Bronchial epithelial cell (primary cell): ENCODE measurements around the gene PFKFB3. TPM values are rescaled to one million over a fixed set of nuclear protein-coding genes. Genes with fewer than 3 reads are reported as not detected.
"Not testable (repeated sequence)": the region's sequence is repeated elsewhere in the genome, so short reads cannot be mapped to it uniquely, and the experiment has no call there.

Experiments used
- DNase-seq: peaks from one replicate; pipeline ENCODE4 v3.0.0-alpha.2; 2010; ENCODE audit warnings: low read depth
- FAIRE-seq: peaks from 2 replicates; lab custom pipeline; 2011; peaks lifted over from hg19 to GRCh38; lab: Jason Lieb, UNC
- H3K27me3 ChIP-seq: 2 replicates; pipeline ENCODE4 v1.5.1; 2011; ENCODE audit warnings: low read length; ENCODE audit not compliant: control insufficient read depth, insufficient read depth
- H3K36me3 ChIP-seq: 2 replicates; pipeline ENCODE4 v1.5.1; 2011; ENCODE audit warnings: low read length; ENCODE audit not compliant: control insufficient read depth, insufficient read depth
- H3K4me3 ChIP-seq: 2 replicates; pipeline ENCODE4 v1.5.1; 2011; ENCODE audit warnings: mild to moderate bottlenecking, low read depth, low read length, control low read depth
- total RNA-seq: library from RNA; depleted of rRNA; stranded (reverse); fragments of >200 nt; gene quantifications from 2 replicates; pipeline ENCODE4 v1.2.1, GENCODE V29; 2014
- TF ChIP-seq, protein P1 (sequence below): IDR thresholded peaks from 2 replicates; pipeline ENCODE4 v1.5.1; 2011; ENCODE audit warnings: mild to moderate bottlenecking, moderate library complexity, low read length, control low read depth, inconsistent platforms; ENCODE audit not compliant: insufficient read depth, severe bottlenecking

Gene PFKFB3
- total RNA-seq, 1 donor from 2014 or later = 18.7 TPM

DNA sequence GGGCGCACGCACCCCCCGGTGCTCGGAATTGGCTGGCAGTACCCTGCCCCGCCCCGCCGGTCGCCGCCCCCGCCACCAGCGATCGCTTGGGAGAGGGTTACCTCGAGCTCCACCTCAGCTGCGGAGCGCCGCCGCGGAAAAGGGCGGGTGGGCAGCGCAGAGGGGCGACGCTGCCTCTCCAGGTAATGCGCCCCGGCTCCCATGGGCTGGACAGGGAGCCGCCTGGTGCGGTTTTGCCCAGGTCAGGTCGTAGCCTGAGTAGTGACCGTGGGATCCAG is 1.3 kb downstream of the PFKFB3 start:
- FAIRE-seq = no peak
- peak overlapping the region; percentile 70 for H3K4me3 ChIP-seq
- H3K36me3 ChIP-seq = no peaks in the 10 kb centered on the region
- no peak for DNase-seq
- no peaks in the 10 kb centered on the region for H3K27me3 ChIP-seq
- TF ChIP-seq, protein P1, sequence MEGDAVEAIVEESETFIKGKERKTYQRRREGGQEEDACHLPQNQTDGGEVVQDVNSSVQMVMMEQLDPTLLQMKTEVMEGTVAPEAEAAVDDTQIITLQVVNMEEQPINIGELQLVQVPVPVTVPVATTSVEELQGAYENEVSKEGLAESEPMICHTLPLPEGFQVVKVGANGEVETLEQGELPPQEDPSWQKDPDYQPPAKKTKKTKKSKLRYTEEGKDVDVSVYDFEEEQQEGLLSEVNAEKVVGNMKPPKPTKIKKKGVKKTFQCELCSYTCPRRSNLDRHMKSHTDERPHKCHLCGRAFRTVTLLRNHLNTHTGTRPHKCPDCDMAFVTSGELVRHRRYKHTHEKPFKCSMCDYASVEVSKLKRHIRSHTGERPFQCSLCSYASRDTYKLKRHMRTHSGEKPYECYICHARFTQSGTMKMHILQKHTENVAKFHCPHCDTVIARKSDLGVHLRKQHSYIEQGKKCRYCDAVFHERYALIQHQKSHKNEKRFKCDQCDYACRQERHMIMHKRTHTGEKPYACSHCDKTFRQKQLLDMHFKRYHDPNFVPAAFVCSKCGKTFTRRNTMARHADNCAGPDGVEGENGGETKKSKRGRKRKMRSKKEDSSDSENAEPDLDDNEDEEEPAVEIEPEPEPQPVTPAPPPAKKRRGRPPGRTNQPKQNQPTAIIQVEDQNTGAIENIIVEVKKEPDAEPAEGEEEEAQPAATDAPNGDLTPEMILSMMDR = no peak

DNA sequence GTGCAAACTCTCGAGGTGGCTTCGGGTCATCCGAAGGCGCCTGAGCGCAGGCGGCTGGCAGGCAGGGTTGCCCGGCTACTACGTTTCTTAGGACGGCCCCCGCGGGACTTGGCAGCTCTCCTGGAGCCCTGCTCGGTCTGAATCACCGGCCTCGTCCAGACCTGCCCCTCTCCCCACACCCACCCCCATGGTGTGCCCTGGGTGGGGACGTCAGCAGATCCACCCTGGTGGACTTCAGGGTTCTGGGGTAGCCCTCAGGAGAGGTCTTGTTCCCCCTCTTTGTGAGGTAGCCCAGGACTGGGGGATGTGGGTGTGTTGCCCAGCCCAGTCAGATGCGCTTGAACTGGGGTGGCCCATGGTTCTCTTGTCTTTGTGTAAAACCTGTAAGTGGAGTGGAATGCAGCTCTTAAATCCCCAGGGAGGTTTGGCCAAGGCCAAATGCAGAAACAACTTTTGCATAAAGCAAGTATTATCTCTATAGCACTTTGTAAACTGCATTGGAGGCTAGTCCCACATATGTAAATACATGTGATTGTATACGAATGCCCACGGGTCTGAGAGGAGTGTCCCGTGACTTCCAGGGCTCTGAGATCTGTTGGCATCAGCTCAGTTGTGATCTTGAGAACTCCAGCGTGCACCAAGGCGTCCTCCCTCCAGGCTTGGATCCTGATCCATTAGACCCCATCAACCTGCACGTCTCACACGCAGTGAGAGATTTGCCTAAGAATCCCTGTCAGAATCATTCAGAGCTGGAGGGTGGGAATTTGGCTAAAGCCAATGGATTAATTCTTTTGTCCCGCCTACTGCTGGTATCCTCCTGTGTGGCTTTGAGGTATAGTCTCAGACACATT is 1.8 kb downstream of the PFKFB3 start:
- DNase-seq = peak; percentile 88
- TF ChIP-seq, protein P1 = no peak
- H3K4me3 ChIP-seq = peak overlapping the region; percentile 70
- FAIRE-seq = no peak
- no peaks in the 10 kb centered on the region for H3K36me3 ChIP-seq
- no peaks in the 10 kb centered on the region for H3K27me3 ChIP-seq

DNA sequence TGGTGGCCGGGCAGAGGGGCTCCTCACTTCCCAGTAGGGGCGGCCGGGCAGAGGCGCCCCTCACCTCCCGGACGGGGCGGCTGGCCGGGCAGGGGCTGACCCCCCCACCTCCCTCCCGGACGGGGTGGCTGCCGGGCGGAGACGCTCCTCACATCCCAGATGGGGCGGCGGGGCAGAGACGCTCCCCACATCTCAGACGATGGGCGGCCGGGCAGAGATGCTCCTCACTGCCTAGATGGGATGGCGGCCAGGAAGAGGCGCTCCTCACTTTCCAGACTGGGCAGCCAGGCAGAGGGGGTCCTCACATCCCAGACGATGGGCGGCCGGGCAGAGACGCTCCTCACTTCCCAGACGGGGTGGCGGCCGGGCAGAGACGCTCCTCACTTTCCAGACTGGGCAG is 3.8 kb downstream of the PFKFB3 start:
- DNase-seq, H3K27me3 ChIP-seq, FAIRE-seq, H3K36me3 ChIP-seq, H3K4me3 ChIP-seq: not testable (repeated sequence)

DNA sequence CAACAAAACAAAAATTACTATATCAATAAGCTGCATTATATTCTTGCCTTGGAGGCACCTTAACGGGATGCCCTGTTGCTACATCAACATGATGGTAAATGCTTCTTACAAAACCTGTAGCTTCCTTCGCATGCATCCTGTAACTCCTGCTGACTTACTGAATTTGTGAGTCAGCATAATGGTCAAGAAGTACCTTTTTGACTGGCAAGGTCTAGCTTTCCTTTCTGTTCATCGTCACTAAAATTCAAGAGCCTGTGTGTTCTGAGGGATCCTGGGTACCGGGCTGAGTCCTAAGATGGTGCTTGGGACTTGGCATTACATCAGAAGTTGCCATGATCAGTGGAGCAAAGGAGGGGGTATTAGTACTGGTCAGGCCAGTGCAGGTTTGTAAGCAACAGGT is 4.9 kb downstream of the PFKFB3 start:
- H3K27me3 ChIP-seq = no peaks in the 10 kb centered on the region
- DNase-seq (no peak), FAIRE-seq (no peak)

DNA sequence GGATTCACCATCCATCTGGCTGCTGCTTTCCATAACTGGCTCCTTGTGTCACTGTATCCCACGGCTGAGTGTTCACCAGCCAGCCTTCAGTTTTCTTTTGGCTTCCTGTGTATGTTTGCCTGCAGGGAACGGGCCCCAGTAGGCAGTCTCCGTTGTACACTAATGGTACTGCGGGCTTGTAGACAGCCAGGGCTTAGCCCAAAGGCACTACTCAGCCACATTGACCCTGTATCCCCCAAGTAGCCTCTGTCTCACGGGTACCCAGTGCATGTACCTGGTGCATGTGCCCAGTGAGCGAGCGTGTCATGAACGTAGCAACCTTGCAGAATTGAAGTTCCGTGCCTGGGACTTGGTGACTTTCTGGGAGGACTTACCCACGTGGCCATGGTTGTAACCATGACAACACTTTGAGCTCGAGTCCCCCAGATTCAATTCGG is 6.1 kb downstream of the PFKFB3 start:
- Histone ChIP-seq H3K27me3 (no peaks in the 10 kb centered on the region), H3K4me3 (no peak overlapping the region), H3K36me3 (peaks cover 14% of the 10 kb centered on the region)
- FAIRE-seq (peak; percentile 36), DNase-seq (no peak)
- TF ChIP-seq, protein P1 = no peak

More for the DNA sequence above, 4.9 kb downstream of the PFKFB3 start:
- TF ChIP-seq, protein P1 = no peak
- H3K4me3 ChIP-seq = no peak overlapping the region
- peaks cover 6% of the 10 kb centered on the region for H3K36me3 ChIP-seq

DNA sequence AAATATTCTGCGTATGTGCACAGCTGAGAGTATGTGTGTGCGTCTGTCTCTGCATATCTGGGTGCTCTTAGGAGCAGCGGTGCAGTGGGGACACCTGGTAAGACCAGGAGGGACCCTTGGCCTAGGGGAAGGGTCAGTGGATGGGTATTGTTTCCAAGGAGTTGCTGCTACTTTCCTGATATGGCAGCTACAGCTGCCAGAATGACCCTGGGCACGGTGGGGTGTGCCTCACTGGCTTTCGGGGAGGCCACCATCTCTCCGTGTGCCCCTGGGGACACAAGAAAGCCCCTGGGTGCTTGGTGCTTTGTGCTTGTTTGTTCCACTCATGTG is 8.6 kb downstream of the PFKFB3 start:
- TF ChIP-seq, protein P1 = no peak
- Histone ChIP-seq H3K36me3 (peaks cover 34% of the 10 kb centered on the region), H3K27me3 (no peaks in the 10 kb centered on the region), H3K4me3 (no peak overlapping the region)
- no peak for FAIRE-seq
- no peak for DNase-seq
